ENCODE data around the gene PTPN23.

Gene PTPN23

GRCh38 chr3:47404955-47405790, 24.4 kb downstream of the PTPN23 start:
- Histone ChIP-seq H3K4me3 (no peak overlapping the region), H3K4me1 (peaks cover 29% of the 10 kb centered on the region), H3K27me3 (no peaks in the 10 kb centered on the region), H3K9me3 (no peaks in the 10 kb centered on the region), H3K9ac (0 out of 2 replicates have a peak overlapping the region, but pooled peaks have one; percentile 29), H3K27ac (no peak overlapping the region), H4K20me1 (peaks cover 89% of the 10 kb centered on the region), H3K36me3 (peaks cover 94% of the 10 kb centered on the region), H3K4me2 (no peak overlapping the region)
- no peak for TF ChIP-seq Cebpa-rat (IDR thresholded peaks at IDR 0.05)

GRCh38 chr3:47405820-47406761, 25.3 kb downstream of the PTPN23 start:
- Histone ChIP-seq H3K27me3 (no peaks in the 10 kb centered on the region), H4K20me1 (peaks cover 88% of the 10 kb centered on the region), H3K4me3 (no peak overlapping the region), H3K4me2 (peak overlapping the region; percentile 43), H3K4me1 (peaks cover 29% of the 10 kb centered on the region), H3K36me3 (peaks cover 91% of the 10 kb centered on the region), H3K27ac (0 out of 2 replicates have a peak overlapping the region, but pooled peaks have one; percentile 26), H3K9me3 (no peaks in the 10 kb centered on the region), H3K9ac (peak overlapping the region; percentile 29; the same call in 1 of the 2 replicates)
- no peak for TF ChIP-seq Cebpa-rat (IDR thresholded peaks at IDR 0.05)

GRCh38 chr3:47406762-47407149, 25.9 kb downstream of the PTPN23 start:
- H3K27me3 ChIP-seq: no peaks in the 10 kb centered on the region
- peak overlapping the region; percentile 43 for H3K4me2 ChIP-seq
- H3K27ac ChIP-seq: 0 out of 2 replicates have a peak overlapping the region, but pooled peaks have one; percentile 26
- peak overlapping the region; percentile 29; the same call in 1 of the 2 replicates for H3K9ac ChIP-seq
- H3K4me3 ChIP-seq: no peak overlapping the region
- H3K4me1 ChIP-seq: peaks cover 29% of the 10 kb centered on the region
- H3K9me3 ChIP-seq: no peaks in the 10 kb centered on the region
- peaks cover 92% of the 10 kb centered on the region for H3K36me3 ChIP-seq
- no peak for TF ChIP-seq Cebpa-rat (IDR thresholded peaks at IDR 0.05)
- H4K20me1 ChIP-seq: peaks cover 88% of the 10 kb centered on the region

- H3K9ac ChIP-seq: no peak overlapping the region
- H3K4me2 ChIP-seq: peak overlapping the region; percentile 43; the same call in 1 of the 2 replicates
- no peak for TF ChIP-seq Cebpa-rat (IDR thresholded peaks at IDR 0.05)
- H3K27me3 ChIP-seq: no peaks in the 10 kb centered on the region
- peaks cover 94% of the 10 kb centered on the region for H3K36me3 ChIP-seq
- H3K4me1 ChIP-seq: peaks cover 29% of the 10 kb centered on the region
- 0 out of 2 replicates have a peak overlapping the region, but pooled peaks have one; percentile 26 for H3K27ac ChIP-seq
- no peak overlapping the region for H3K4me3 ChIP-seq
- H4K20me1 ChIP-seq: peaks cover 88% of the 10 kb centered on the region
- no peaks in the 10 kb centered on the region for H3K9me3 ChIP-seq
Observed at GRCh38 chr3:47407237-47407636, 26.4 kb downstream of the PTPN23 start.

GRCh38 chr3:47407896-47408838, 27.3 kb downstream of the PTPN23 start:
- Histone ChIP-seq H3K9me3 (no peaks in the 10 kb centered on the region), H3K4me2 (no peak overlapping the region), H4K20me1 (peaks cover 90% of the 10 kb centered on the region), H3K4me3 (no peak overlapping the region), H3K9ac (no peak overlapping the region), H3K36me3 (peaks cover 94% of the 10 kb centered on the region), H3K27ac (no peak overlapping the region), H3K4me1 (peaks cover 33% of the 10 kb centered on the region), H3K27me3 (no peaks in the 10 kb centered on the region)
- TF ChIP-seq Cebpa-rat (IDR thresholded peaks at IDR 0.05): no peak

GRCh38 chr3:47408839-47409229, 28.0 kb downstream of the PTPN23 start:
- H3K27ac ChIP-seq: no peak overlapping the region
- peaks cover 90% of the 10 kb centered on the region for H4K20me1 ChIP-seq
- no peaks in the 10 kb centered on the region for H3K27me3 ChIP-seq
- no peak for TF ChIP-seq Cebpa-rat (IDR thresholded peaks at IDR 0.05)
- H3K9me3 ChIP-seq: no peaks in the 10 kb centered on the region
- no peak overlapping the region for H3K4me3 ChIP-seq
- H3K4me2 ChIP-seq: no peak overlapping the region
- peaks cover 94% of the 10 kb centered on the region for H3K36me3 ChIP-seq
- H3K4me1 ChIP-seq: peaks cover 40% of the 10 kb centered on the region
- H3K9ac ChIP-seq: no peak overlapping the region

- no peaks in the 10 kb centered on the region for H3K27me3 ChIP-seq
- no peak overlapping the region for H3K4me3 ChIP-seq
- no peaks in the 10 kb centered on the region for H3K9me3 ChIP-seq
- H3K9ac ChIP-seq: no peak overlapping the region
- TF ChIP-seq Cebpa-rat (IDR thresholded peaks at IDR 0.05): no peak
- no peak overlapping the region for H3K27ac ChIP-seq
- H4K20me1 ChIP-seq: peaks cover 90% of the 10 kb centered on the region
- peaks cover 94% of the 10 kb centered on the region for H3K36me3 ChIP-seq
- H3K4me2 ChIP-seq: no peak overlapping the region
- peaks cover 43% of the 10 kb centered on the region for H3K4me1 ChIP-seq
Observed at GRCh38 chr3:47409284-47409683, 28.5 kb downstream of the PTPN23 start.

- H3K4me2 ChIP-seq: no peak overlapping the region
- H3K36me3 ChIP-seq: peaks cover 92% of the 10 kb centered on the region
- H3K27ac ChIP-seq: no peak overlapping the region
- no peaks in the 10 kb centered on the region for H3K9me3 ChIP-seq
- H3K27me3 ChIP-seq: no peaks in the 10 kb centered on the region
- H3K4me1 ChIP-seq: peaks cover 43% of the 10 kb centered on the region
- peaks cover 90% of the 10 kb centered on the region for H4K20me1 ChIP-seq
- no peak overlapping the region for H3K4me3 ChIP-seq
- no peak overlapping the region for H3K9ac ChIP-seq
- no peak for TF ChIP-seq Cebpa-rat (IDR thresholded peaks at IDR 0.05)
Observed at GRCh38 chr3:47409688-47410416, 29.0 kb downstream of the PTPN23 start.

Data from BLaER1 (cell line).